HG02642 (cell line): ENCODE measurements around the gene C12orf56.
"Not testable (repeated sequence)": the region's sequence is repeated elsewhere in the genome, so short reads cannot be mapped to it uniquely, and the experiment has no call there.

Source experiments
- ATAC-seq: cut with Tn5 transposase; IDR thresholded peaks from one replicate; pipeline ENCODE4 v1.9.1; 2021; ENCODE audit warnings: mild to moderate bottlenecking; ENCODE audit not compliant: unreplicated experiment, poor library complexity

Gene C12orf56

GRCh38 chr12:64252681-64253080 is 137.9 kb downstream of the C12orf56 start:
- no peak for ATAC-seq

- ATAC-seq = no peak
Measured at GRCh38 chr12:64243809-64244208, 146.7 kb downstream of the C12orf56 start.

GRCh38 chr12:64240781-64241180 is 149.8 kb downstream of the C12orf56 start:
- no peak for ATAC-seq

- no peak for ATAC-seq
Measured at GRCh38 chr12:64237382-64237781, 153.2 kb downstream of the C12orf56 start.

GRCh38 chr12:64236549-64236948 is 154.0 kb downstream of the C12orf56 start:
- ATAC-seq = no peak

- ATAC-seq = no peak
Measured at GRCh38 chr12:64232196-64232595, 158.4 kb downstream of the C12orf56 start.

- ATAC-seq = no peak
Measured at GRCh38 chr12:64229796-64230195, 160.8 kb downstream of the C12orf56 start.

GRCh38 chr12:64229240-64229639 is 161.3 kb downstream of the C12orf56 start:
- ATAC-seq = no peak

GRCh38 chr12:64225626-64226025 is 164.9 kb downstream of the C12orf56 start:
- no peak for ATAC-seq

GRCh38 chr12:64222009-64222765 is 168.4 kb downstream of the C12orf56 start, which contains the start of gene KICS2:
Gene KICS2, minus strand, starts transcription at chr12:64222296. Its CDS starts 59 bp downstream, at chr12:64222237.
- peak; percentile 98 for ATAC-seq

- ATAC-seq = peak; percentile 31
Measured at GRCh38 chr12:64221651-64222008, 168.9 kb downstream of the C12orf56 start.

GRCh38 chr12:64220046-64220445 is 170.5 kb downstream of the C12orf56 start:
- no peak for ATAC-seq

GRCh38 chr12:64219145-64219544 is 171.4 kb downstream of the C12orf56 start:
- ATAC-seq = no peak

- ATAC-seq = no peak
Measured at GRCh38 chr12:64218597-64218996, 172.0 kb downstream of the C12orf56 start.

GRCh38 chr12:64217643-64218042 is 172.9 kb downstream of the C12orf56 start:
- not testable (repeated sequence) for ATAC-seq

- ATAC-seq = no peak
Measured at GRCh38 chr12:64216239-64216638, 174.3 kb downstream of the C12orf56 start.
